Globus pallidus (tissue), 1 donor: ENCODE results near the gene PPARG.

ENCODE experiments used
- DNase-seq: peaks from one replicate; pipeline ENCODE4 v3.0.0-alpha.2; 2015; ENCODE audit warnings: low spot score

PPARG gene

GRCh38 chr3:12345141-12345561 is 56.3 kb downstream of the PPARG start:
- no peak for DNase-seq

- no peak for DNase-seq
Observed at GRCh38 chr3:12345584-12346494, 57.0 kb downstream of the PPARG start.

GRCh38 chr3:12347301-12347700 is 58.4 kb downstream of the PPARG start:
- DNase-seq, result no peak

DNA sequence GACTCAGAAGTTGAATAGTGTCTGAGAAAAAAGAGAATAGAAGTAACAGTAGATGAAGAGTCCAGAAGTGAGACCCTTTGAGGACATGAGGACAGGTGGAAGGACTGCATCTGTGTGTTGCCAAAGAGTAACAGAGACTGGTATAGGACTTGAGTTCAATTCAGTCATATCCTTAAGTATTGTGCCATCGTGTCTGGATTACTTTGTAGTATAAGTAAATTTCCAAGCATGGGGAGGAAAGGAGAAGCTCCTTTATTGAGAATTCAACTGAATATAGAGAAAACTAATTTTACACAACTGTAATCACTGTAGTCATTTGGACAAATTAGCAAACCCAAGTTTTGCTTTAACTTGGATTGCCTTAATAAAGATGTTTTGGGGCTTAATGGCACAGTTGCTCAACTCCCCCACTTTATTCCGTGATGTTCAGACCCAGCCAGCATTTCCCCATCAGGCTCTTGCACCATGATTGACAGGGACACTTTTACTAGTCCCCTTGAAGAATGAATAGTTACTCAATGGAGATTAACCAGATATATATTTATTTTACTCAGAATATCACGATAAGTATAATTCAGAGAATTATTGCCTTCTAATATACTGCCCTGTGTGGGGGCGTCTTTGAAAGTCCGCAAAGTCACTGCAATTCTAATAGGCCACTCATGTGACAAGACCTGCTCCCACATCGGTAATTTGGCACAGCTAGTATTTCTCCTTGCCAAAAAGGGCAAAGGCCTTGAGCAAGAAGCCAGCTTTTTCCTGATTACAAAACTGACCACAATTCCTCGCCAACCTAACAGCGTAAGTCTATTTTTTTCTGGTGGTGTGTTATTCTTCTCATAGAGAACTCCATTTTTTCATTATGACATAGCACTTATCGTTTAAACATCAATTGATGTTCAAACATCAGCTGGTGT is 61.3 kb downstream of the PPARG start:
- peak; percentile 20 for DNase-seq

DNA sequence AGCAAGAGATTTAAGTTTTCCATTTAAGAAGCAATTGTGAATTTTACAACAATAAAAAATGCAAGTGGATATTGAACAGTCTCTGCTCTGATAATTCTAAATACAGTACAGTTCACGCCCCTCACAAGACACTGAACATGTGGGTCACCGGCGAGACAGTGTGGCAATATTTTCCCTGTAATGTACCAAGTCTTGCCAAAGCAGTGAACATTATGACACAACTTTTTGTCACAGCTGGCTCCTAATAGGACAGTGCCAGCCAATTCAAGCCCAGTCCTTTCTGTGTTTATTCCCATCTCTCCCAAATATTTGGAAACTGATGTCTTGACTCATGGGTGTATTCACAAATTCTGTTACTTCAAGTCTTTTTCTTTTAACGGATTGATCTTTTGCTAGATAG is 62.3 kb downstream of the PPARG start:
- no peak for DNase-seq

DNA sequence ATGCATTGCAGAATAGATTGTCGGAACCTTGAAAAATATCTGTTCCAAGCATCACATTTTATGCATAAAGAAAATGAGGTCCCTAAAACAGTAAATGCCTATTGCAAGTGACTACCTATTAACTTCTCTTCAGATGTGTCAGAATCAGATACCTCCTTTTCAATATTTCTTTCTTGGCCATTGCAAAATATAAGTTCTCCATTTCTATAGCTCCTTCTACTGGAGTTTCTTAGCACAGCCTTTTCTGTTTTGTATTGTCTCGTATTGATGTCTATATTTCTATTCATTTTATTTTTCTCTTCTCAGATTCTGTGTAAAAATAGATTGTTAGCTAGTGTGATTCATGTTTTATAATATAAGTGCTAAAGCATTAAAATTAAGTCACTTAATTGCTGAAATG is 63.4 kb downstream of the PPARG start:
- DNase-seq, result no peak

DNA sequence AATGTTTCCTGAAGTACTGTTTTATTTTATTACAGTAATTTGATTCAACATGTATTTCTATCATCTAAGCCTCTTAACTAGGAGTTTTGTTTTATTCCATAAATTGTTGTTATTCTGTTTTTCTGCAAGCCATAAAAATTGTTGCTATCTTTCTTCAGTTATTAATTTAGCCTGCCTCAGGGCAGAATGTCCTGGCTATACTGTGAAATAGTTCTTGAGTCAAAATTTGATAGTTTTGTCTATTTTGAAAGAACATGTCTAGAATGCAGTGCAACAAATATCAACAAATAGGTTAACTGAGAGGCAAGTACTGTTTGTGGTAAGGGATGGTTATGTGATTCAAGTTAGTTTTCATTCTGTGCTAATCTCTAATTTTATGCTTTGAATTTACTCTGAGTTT is 63.9 kb downstream of the PPARG start:
- DNase-seq, result no peak

- no peak for DNase-seq
Observed at GRCh38 chr3:12353796-12354525, 65.1 kb downstream of the PPARG start.

- no peak for DNase-seq
Observed at GRCh38 chr3:12356175-12356574, 67.3 kb downstream of the PPARG start.

DNA sequence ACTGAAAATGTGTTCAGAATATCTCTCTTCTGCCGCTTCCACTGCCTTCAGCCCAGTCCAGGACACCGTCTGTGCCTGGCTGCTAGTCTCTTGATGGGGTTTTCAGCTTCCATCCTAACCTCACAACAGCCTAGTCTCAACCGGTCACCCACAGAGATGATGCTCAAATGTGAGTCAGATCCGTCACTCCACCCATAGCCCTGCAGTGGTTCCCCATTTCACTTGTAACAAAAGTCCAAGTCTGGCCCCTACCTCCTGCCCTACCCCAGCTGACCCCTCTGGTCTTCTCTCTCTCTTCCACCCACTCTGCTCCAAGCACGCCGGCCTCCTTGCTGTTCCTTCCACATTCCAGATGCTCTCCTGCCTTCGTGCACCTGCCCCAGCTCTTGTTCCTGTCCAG is 68.1 kb downstream of the PPARG start:
- DNase-seq, result no peak

GRCh38 chr3:12357456-12357855 is 68.6 kb downstream of the PPARG start:
- DNase-seq, result no peak

DNA sequence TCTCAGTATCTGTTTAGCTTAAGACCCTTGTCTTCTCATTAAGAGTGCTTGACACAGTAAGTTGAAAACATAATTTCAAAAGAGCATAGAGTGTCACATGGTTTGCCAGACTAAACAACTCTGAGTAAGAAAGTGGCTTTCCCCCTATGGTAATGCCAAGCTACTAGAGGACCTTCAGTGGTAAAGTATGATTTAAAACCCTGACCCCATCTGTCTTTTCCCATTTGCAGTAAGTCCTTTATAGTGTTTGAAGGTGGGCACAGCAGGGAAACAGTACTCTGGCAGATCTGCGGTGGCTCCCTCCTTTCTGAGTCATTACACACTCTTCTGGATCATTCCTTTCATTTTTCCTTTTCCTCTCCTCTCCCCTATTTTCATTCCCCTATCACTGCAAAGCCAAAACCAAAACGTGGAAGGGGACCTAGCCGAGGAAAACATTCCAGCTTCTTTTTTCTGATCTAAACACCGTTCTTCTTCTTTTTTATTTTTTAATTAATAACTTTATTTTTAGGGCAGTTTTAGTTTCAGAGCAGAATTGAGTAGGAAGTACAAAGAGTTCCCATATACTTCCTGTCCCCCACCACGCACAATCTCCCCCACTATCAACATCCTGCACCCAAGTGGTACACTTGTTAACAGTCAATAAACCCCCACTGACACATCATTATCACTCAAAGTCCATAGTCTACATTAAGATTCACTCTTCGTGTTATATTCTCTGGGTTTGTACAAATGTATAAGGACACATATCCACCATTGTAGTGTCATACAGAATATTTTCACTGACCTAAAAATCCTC is 74.7 kb downstream of the PPARG start:
- no peak for DNase-seq

- no peak for DNase-seq
Observed at GRCh38 chr3:12367346-12367745, 78.5 kb downstream of the PPARG start.

GRCh38 chr3:12369029-12369428 is 80.2 kb downstream of the PPARG start:
- no peak for DNase-seq

DNA sequence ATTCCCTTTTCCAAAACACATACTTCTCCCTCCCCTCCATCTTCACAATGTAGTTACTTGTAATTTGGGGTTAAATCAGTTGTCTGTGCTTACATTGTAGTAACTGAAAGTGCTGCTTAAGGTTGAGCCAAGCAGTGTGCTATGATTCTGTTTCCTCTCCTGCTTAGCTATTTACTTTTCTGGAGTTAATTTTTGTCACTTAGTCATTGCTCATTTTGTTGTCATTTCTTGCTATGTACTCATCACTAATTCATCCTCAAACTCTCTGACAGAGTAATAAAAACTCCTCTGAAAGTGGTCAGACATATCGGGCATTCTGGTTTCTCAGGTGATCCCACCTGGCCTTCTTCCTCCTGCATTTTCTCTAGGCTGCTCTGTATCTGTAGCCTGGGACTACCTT is 80.7 kb downstream of the PPARG start:
- no peak for DNase-seq

DNA sequence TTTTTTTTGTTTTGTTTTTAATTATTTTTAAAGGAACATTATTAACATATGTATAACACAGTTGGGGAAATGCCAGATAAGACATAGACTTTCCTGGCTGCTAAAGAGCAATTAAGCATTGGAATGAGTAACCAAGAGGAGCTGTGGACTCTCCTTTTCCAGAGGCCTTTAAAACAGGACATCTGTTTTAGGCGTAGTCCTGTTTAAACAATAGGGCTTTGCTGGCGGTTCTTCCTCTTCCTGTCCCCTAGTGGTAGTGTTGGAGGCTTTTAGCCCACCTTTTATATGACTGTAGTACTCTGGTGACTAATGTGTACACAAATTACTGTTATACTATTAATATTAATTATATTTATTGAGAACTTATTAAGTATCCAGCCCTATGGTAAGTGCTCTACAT is 81.9 kb downstream of the PPARG start:
- no peak for DNase-seq

- no peak for DNase-seq
Observed at GRCh38 chr3:12371525-12372140, 82.8 kb downstream of the PPARG start.

DNA sequence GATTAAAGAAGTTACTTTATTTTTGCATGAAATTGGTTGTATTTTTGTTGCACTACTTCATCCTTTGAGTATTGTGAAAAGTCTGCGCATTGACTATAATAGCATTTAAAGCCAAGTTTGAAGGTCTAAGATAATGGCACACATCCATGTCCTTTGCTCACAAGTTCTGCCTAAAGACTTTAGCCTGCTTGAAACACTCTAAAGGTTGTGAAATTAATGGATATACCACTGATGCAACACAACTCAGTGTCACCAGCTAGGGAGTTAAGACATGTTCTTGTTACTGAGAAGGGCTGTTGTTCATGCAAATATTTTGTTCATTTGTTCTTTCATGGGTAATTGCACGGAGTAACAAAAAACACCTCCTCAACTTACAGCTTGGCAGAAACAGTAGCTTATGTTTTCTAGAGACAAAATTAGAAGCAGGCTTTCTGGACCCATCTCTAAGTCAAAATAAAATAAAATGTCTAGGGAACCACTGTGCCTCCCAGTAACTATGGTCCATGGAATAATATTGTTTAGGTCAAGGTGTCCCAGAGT is 83.9 kb downstream of the PPARG start:
- no peak for DNase-seq

- no peak for DNase-seq
Observed at GRCh38 chr3:12375572-12375971, 86.7 kb downstream of the PPARG start.

DNA sequence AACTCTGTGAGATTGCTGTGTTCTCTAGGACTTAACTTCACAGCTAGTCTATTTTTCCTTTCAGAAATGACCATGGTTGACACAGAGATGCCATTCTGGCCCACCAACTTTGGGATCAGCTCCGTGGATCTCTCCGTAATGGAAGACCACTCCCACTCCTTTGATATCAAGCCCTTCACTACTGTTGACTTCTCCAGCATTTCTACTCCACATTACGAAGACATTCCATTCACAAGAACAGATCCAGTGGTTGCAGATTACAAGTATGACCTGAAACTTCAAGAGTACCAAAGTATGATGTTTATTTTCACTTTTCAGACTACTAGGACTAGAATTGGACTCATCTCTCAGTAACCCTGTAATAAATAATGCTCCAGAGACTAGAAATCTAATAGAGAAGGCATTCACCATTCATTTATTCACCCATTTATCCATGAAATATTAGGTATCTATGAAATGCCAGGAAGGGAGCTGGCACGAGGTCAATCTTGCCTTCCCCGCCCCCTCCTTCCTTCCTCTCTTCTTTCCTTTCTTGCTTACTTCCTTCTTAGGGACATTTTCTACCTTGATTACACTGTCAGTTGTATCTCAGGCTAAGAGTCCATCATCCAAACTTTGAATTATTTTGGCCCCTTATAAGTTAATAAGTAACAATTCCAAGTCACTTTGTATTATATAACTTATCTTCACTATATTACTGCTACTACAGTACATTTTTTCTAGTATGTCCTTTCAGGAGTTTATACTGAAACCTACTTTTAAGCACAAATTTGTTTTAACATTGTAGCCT is 91.0 kb downstream of the PPARG start:
- DNase-seq, result no peak
